HG03025 (cell line): ENCODE data around the gene PRRC2B.

ENCODE experiments used
- ATAC-seq: cut with Tn5 transposase; IDR thresholded peaks from one replicate; pipeline ENCODE4 v1.9.1; 2021; ENCODE audit warnings: mild to moderate bottlenecking, moderate library complexity; ENCODE audit not compliant: unreplicated experiment, low FRiP score

Gene PRRC2B

DNA sequence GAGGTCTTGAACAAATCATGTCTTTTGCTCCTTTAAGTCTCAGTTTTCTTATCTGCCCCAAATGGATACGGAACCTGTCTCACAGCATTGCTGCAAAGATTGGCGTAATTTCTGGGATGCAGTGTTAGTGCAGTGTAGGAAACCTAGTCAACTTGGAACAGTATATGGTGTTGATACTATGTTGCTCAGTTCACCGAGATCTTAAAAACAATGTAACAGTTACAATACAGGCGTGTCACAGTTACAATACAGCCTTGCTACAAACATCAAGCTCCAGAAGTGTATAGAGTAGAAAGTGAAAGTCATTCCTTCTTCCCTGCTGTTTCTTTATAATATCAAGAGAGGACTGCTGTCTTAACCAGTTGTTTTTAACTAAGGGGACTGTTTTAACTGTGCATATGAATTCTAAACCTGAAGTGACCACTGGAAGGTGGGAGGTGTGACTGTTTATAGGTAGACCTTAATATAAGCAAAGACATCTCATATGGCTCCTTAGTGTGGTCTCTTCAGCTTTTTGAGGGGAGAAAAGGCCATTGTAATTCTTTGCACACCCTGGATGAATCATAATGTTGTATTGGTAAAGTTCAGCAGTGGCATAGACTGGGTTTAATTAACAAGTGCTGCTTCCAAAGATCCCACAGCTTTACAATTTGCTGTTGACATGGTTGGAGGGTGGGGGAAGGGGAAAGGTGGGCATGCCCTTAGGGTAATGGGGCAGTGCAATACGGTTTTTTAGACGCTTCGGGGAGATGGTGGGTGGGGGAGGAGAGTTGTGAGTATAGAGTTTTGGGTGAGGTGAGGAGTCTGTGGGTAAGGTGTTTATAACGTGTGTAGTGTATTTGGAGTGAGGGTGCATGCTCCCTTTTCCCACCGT is 12.9 kb downstream of the PRRC2B start:
- no peak for ATAC-seq

DNA sequence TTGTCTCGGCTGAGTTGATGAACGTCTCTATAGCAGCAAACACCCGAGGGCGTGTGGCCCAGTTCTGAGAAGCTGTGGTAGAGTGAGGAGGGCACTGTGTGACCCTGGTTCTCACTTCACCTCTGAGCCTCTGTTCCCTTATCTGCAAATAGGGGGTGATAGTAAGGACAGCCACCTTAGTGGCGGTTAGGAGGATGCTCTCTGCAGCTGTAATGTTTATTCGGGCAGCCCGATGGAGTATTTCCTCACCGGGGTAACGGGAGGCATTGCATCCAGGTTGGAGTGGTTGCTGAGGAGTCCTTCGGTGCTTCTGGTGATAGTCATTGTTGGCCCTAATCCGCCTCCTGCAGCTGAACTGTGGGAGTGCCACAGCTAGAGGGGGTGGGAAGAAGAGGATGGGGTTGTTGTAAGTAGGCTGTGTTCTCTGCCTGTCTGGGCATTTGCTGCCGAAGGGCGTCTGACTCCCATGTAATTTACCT is 13.9 kb downstream of the PRRC2B start:
- no peak for ATAC-seq

- no peak for ATAC-seq
These were observed 15.6 kb downstream of the PRRC2B start for GRCh38 chr9:131409458-131409992.

DNA sequence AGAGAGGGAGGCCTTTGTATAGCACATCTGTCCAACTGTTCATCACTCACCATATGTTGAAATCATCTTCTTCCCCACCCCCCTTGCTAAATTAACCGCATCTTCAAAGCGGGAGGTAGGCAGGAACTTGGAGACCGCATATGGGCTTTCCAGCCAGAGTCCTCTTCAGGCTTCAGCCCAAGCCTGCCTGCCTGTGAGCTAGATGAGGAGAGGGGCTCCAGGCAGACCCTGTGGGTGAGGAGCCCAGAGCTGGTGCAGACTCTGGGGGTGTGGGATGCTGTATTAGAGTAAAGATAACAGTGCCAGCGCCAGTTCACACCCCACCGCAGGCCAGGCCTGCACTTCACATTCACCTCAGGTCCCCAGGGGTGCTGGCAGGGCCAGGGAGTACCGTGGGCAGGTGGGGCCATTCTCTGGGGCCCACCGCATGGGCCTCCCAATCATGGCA is 16.2 kb downstream of the PRRC2B start:
- no peak for ATAC-seq

GRCh38 chr9:131411719-131412681 is 18.1 kb downstream of the PRRC2B start:
- no peak for ATAC-seq

DNA sequence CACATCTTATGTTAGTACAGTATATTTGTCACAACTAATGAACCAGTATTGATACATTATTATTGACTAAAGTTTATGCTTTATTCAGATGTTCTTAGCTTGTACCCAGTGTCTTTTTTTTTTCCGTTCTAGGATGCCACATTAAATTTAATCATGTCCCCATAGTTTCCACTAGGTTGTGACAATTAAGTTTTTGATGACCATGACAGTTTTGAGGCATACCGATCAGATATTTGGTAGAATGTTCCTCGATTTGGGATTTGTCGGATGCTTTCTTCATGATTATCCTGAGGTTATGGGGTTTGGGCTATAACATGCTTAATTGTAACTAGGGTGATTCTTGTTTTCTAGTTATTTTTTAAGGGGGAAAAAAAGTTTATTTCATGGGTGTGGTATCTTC is 22.6 kb downstream of the PRRC2B start:
- no peak for ATAC-seq

GRCh38 chr9:131417264-131418142 is 23.6 kb downstream of the PRRC2B start:
- no peak for ATAC-seq

GRCh38 chr9:131418143-131419025 is 24.5 kb downstream of the PRRC2B start:
- no peak for ATAC-seq

- no peak for ATAC-seq
These were observed 25.2 kb downstream of the PRRC2B start for GRCh38 chr9:131419026-131419614.

DNA sequence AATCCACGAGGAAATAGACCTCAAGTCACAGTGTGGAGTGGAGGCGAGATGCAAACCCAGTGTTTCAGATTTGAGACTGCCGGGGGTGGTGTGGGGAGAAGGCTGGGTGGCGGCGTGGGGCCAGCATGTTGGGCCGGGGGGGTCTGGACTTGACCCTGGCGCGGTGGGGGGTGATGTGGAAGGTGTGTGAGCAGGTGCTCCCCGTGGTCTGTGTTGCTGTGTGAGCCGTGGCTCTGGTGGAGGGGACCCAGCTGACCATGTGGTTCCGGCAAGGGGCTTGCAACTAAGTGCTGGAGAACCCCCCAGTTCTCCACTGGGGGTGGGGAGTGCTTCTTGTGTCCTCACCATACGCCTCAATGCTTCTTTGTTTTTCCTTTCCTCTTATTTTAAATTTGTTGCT is 25.8 kb downstream of the PRRC2B start:
- no peak for ATAC-seq

- no peak for ATAC-seq
These were observed 27.2 kb downstream of the PRRC2B start for GRCh38 chr9:131420980-131421624.

- no peak for ATAC-seq
These were observed 27.8 kb downstream of the PRRC2B start for GRCh38 chr9:131421691-131422090.

GRCh38 chr9:131422241-131422792 is 28.4 kb downstream of the PRRC2B start:
- ATAC-seq: no peak

DNA sequence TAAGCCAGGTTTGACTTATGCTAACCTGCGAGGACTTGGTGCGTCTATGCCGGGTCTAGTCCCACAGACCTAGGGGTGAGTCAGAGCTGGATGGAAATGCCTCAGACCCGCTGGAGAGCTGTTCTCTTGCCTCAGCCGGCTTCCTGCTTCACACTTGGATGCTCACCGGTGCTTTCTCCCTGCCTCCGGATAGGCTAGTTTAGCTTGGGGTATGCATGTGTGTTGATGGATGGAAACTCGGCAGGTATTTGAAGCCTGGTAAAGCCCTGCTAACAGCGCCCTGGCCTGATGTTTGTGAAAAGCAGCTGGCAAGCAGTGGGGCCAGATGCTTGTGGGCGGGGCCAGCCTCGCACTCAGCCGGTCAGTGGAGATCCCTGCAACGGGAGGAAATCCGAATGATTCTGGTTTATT is 29.3 kb downstream of the PRRC2B start:
- no peak for ATAC-seq

GRCh38 chr9:131426545-131426944 is 32.7 kb downstream of the PRRC2B start:
- no peak for ATAC-seq

- ATAC-seq: no peak
These were observed 35.5 kb downstream of the PRRC2B start for GRCh38 chr9:131429121-131430012.

DNA sequence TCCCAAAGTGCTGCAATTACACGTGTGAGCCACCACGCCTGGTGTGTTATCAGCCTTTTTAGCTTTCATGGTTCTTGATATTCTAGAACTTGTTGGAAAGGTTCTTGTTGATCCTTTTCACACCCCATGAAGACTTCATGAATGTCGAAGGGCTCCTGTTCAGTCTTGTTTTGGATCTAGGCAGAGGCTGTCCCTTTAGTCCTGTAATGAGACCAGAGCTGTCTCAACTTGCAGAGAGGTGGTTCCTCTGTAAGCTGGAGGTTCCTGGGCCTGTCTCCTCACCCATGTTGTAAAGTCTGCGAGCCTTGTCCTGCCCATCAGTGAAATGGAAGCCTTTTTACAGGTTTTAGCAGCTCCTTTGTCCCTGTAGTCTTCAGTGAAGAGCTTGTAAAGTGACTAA is 38.2 kb downstream of the PRRC2B start:
- no peak for ATAC-seq
